Mesenchymal stem cell (in vitro differentiated cells and primary cell): ENCODE measurements around the gene STK38.
A peak's percentile ranks its signal among the peaks of the same experiment; 100 is the strongest.

Source experiments
- DNase-seq: peaks from one replicate; pipeline ENCODE4 v3.0.0-alpha.2; 2013
- H2AFZ ChIP-seq: one replicate; pipeline ENCODE4 v1.6.1; 2013; ENCODE audit warnings: low read depth, mild to moderate bottlenecking, control low read depth, inconsistent platforms, low read length, moderate library complexity
- H2AK5ac ChIP-seq: 2 replicates; pipeline ENCODE4 v1.6.1; 2013; ENCODE audit warnings: low read length, moderate library complexity, mild to moderate bottlenecking, inconsistent platforms; ENCODE audit not compliant: severe bottlenecking
- H2BK120ac ChIP-seq: one replicate; pipeline ENCODE4 v1.6.1; 2013; ENCODE audit warnings: low read depth, mild to moderate bottlenecking, inconsistent platforms, low read length, moderate library complexity
- H2BK12ac ChIP-seq, 2 experiments: one replicate each; pipeline ENCODE4 v1.6.1; 2013; ENCODE audit warnings: inconsistent platforms in 2 of 2, low read length in 2 of 2, mild to moderate bottlenecking in 2 of 2, moderate library complexity in 2 of 2, control low read depth in 1 of 2
- H2BK15ac ChIP-seq: one replicate; pipeline ENCODE4 v1.6.1; 2013; ENCODE audit warnings: mild to moderate bottlenecking, low read depth, inconsistent platforms; ENCODE audit not compliant: poor library complexity, severe bottlenecking
- H2BK5ac ChIP-seq: 2 replicates; pipeline ENCODE4 v1.6.1; 2013; ENCODE audit warnings: low read depth, mild to moderate bottlenecking, low read length, control low read depth, inconsistent platforms; ENCODE audit not compliant: poor library complexity, severe bottlenecking
- H3K14ac ChIP-seq, 2 experiments: one replicate each; pipeline ENCODE4 v1.6.1; 2013; ENCODE audit warnings: inconsistent platforms in 2 of 2, low read length in 2 of 2, control low read depth in 1 of 2, mild to moderate bottlenecking in 1 of 2, moderate library complexity in 1 of 2
- H3K18ac ChIP-seq, 2 experiments: one replicate each; pipeline ENCODE4 v1.6.1; 2013; ENCODE audit warnings: inconsistent platforms in 2 of 2, low read length in 2 of 2, control low read depth in 1 of 2, low read depth in 1 of 2, mild to moderate bottlenecking in 1 of 2
- H3K23ac ChIP-seq, 2 experiments: one replicate each; pipeline ENCODE4 v1.6.1; 2013; ENCODE audit warnings: inconsistent platforms in 2 of 2, low read length in 2 of 2, mild to moderate bottlenecking in 2 of 2, moderate library complexity in 2 of 2, control low read depth in 1 of 2
- H3K27ac ChIP-seq: 2 replicates; pipeline ENCODE4 v1.5.1; 2013; ENCODE audit warnings: mild to moderate bottlenecking, moderate library complexity, low read length, control low read depth, inconsistent platforms; ENCODE audit not compliant: poor library complexity, severe bottlenecking
- H3K27me3 ChIP-seq, 2 experiments: 2 replicates each; pipeline versions ENCODE4 v1.6.1 to v1.7.0; 2013; ENCODE audit warnings: low read length in 2 of 2, mild to moderate bottlenecking in 2 of 2, moderate library complexity in 2 of 2, control low read depth in 1 of 2, inconsistent platforms in 1 of 2; ENCODE audit not compliant: control insufficient read depth in 1 of 2, insufficient read depth in 1 of 2
- H3K36me3 ChIP-seq, 2 experiments: 2 replicates each; pipeline versions ENCODE4 v1.6.1 to v1.7.0; 2013; ENCODE audit warnings: low read length in 2 of 2, control low read depth in 1 of 2, inconsistent platforms in 1 of 2, low read depth in 1 of 2, mild to moderate bottlenecking in 1 of 2; ENCODE audit not compliant: insufficient read depth in 2 of 2, control insufficient read depth in 1 of 2
- H3K4ac ChIP-seq, 2 experiments: one replicate each; pipeline ENCODE4 v1.6.1; 2013; ENCODE audit warnings: inconsistent platforms in 2 of 2, low read length in 2 of 2, mild to moderate bottlenecking in 2 of 2, moderate library complexity in 2 of 2, control low read depth in 1 of 2, low read depth in 1 of 2
- H3K4me1 ChIP-seq: 2 replicates; pipeline ENCODE4 v1.6.1; 2013; ENCODE audit warnings: low read depth, low read length, control low read depth; ENCODE audit not compliant: control insufficient read depth, insufficient read depth
- H3K4me2 ChIP-seq: 2 replicates; pipeline ENCODE4 v1.6.1; 2013; ENCODE audit warnings: low read length, mild to moderate bottlenecking, inconsistent platforms; ENCODE audit not compliant: poor library complexity, severe bottlenecking
- H3K4me3 ChIP-seq, 2 experiments: 2 replicates each; pipeline versions ENCODE4 v1.5.1 to v1.7.0; 2013; ENCODE audit warnings: low read length in 2 of 2, mild to moderate bottlenecking in 2 of 2, control low read depth in 1 of 2, low read depth in 1 of 2; ENCODE audit not compliant: insufficient read depth in 1 of 2
- H3K79me1 ChIP-seq: replicated peaks from 2 replicates; pipeline ENCODE4 v1.6.1; 2013; ENCODE audit warnings: mild to moderate bottlenecking, control low read depth, low read length, inconsistent platforms; ENCODE audit not compliant: poor library complexity, severe bottlenecking
- H3K9ac ChIP-seq: 2 replicates; pipeline ENCODE4 v1.7.0; 2013; ENCODE audit warnings: mild to moderate bottlenecking, low read length, moderate library complexity
- H3K9me3 ChIP-seq: 2 replicates; pipeline ENCODE4 v1.7.0; 2013; ENCODE audit warnings: mild to moderate bottlenecking, low read length; ENCODE audit not compliant: control insufficient read depth
- H4K8ac ChIP-seq: one replicate; pipeline ENCODE4 v1.6.1; 2013; ENCODE audit warnings: inconsistent platforms, mild to moderate bottlenecking, low read length, moderate library complexity
- H4K91ac ChIP-seq: one replicate; pipeline ENCODE4 v1.6.1; 2013; ENCODE audit warnings: mild to moderate bottlenecking, low read length, inconsistent platforms
- WGBS: methylation state at CpG from one replicate; pipeline ENCODE4 v1.1.7; 2013; ENCODE audit warnings: mixed read lengths; 5-methylcytosine and 5-hydroxymethylcytosine counted together

The STK38 gene

GRCh38 chr6:36566418-36566905 lies 19.2 kb upstream of the STK38 start:
- H3K18ac ChIP-seq, result no peak overlapping the region
- no peak overlapping the region for H3K4me2 ChIP-seq
- H3K4ac ChIP-seq, result no peak overlapping the region
- H3K79me1 ChIP-seq, result no peaks in the 10 kb centered on the region
- H3K36me3 ChIP-seq, result no peaks in the 10 kb centered on the region
- H3K14ac ChIP-seq, result no peak overlapping the region
- no peak overlapping the region for H3K9ac ChIP-seq
- H3K23ac ChIP-seq, result no peak overlapping the region
- H2BK15ac ChIP-seq, result no peak overlapping the region
- 97% methylated on average over 7 of the region's 8 CpGs for WGBS
- H2AFZ ChIP-seq, result no peak overlapping the region
- peaks cover 0 to 6% of the 10 kb centered on the region in 2 experiments for H3K27me3 ChIP-seq
- H3K4me3 ChIP-seq, result no peak overlapping the region
- no peak overlapping the region for H2BK5ac ChIP-seq
- H2BK120ac ChIP-seq, result no peak overlapping the region
- no peaks in the 10 kb centered on the region for H3K4me1 ChIP-seq
- no peaks in the 10 kb centered on the region for H3K9me3 ChIP-seq
- no peak for DNase-seq
- H4K8ac ChIP-seq, result no peak overlapping the region
- H3K27ac ChIP-seq, result no peak overlapping the region
- H2BK12ac ChIP-seq, result no peak overlapping the region
- no peak overlapping the region for H2AK5ac ChIP-seq
- no peak overlapping the region for H4K91ac ChIP-seq

- H3K23ac ChIP-seq, result no peak overlapping the region
- H3K27me3 ChIP-seq, result peaks cover 0 to 6% of the 10 kb centered on the region in 2 experiments
- no peak overlapping the region for H2BK15ac ChIP-seq
- no peak overlapping the region for H3K4ac ChIP-seq
- H3K4me1 ChIP-seq, result no peaks in the 10 kb centered on the region
- H3K27ac ChIP-seq, result no peak overlapping the region
- no peak overlapping the region for H3K4me3 ChIP-seq
- H2AFZ ChIP-seq, result no peak overlapping the region
- H4K91ac ChIP-seq, result no peak overlapping the region
- no peak overlapping the region for H2AK5ac ChIP-seq
- no peaks in the 10 kb centered on the region for H3K9me3 ChIP-seq
- no peak overlapping the region for H3K9ac ChIP-seq
- no peak overlapping the region for H3K14ac ChIP-seq
- H2BK120ac ChIP-seq, result no peak overlapping the region
- no peak for DNase-seq
- H3K36me3 ChIP-seq, result no peaks in the 10 kb centered on the region
- H2BK5ac ChIP-seq, result no peak overlapping the region
- no peak overlapping the region for H3K18ac ChIP-seq
- H4K8ac ChIP-seq, result no peak overlapping the region
- H3K79me1 ChIP-seq, result no peaks in the 10 kb centered on the region
- H2BK12ac ChIP-seq, result no peak overlapping the region
- no peak overlapping the region for H3K4me2 ChIP-seq
- 100% methylated on average over 2 of the region's 4 CpGs for WGBS
These were observed 16.6 kb upstream of the STK38 start for GRCh38 chr6:36563928-36564284.

- H2AK5ac ChIP-seq, result no peak overlapping the region
- H3K36me3 ChIP-seq, result no peaks in the 10 kb centered on the region
- H3K4ac ChIP-seq, result no peak overlapping the region
- no peak overlapping the region for H3K18ac ChIP-seq
- no peaks in the 10 kb centered on the region for H3K79me1 ChIP-seq
- 51% methylated on average over 3 of the region's 3 CpGs for WGBS
- H3K14ac ChIP-seq, result no peak overlapping the region
- H3K4me2 ChIP-seq, result no peak overlapping the region
- H3K27ac ChIP-seq, result no peak overlapping the region
- H3K9me3 ChIP-seq, result no peaks in the 10 kb centered on the region
- no peak overlapping the region for H2BK15ac ChIP-seq
- no peak overlapping the region for H4K8ac ChIP-seq
- H2BK12ac ChIP-seq, result no peak overlapping the region
- no peak overlapping the region for H4K91ac ChIP-seq
- H3K23ac ChIP-seq, result no peak overlapping the region
- H2AFZ ChIP-seq, result no peak overlapping the region
- peaks cover 0 to 6% of the 10 kb centered on the region in 2 experiments for H3K27me3 ChIP-seq
- H2BK120ac ChIP-seq, result no peak overlapping the region
- no peak overlapping the region for H3K9ac ChIP-seq
- H3K4me1 ChIP-seq, result no peaks in the 10 kb centered on the region
- DNase-seq, result peak; percentile 45
- no peak overlapping the region for H2BK5ac ChIP-seq
- no peak overlapping the region for H3K4me3 ChIP-seq
These were observed 16.1 kb upstream of the STK38 start for GRCh38 chr6:36563237-36563927.

GRCh38 chr6:36560822-36561221 lies 13.5 kb upstream of the STK38 start:
- Histone ChIP-seq H2BK12ac (no peak overlapping the region), H2AK5ac (no peak overlapping the region), H3K4me2 (no peak overlapping the region), H3K27ac (no peak overlapping the region), H3K27me3 (peaks cover 0 to 6% of the 10 kb centered on the region in 2 experiments), H2BK5ac (no peak overlapping the region), H3K4me3 (no peak overlapping the region), H3K23ac (no peak overlapping the region), H3K4me1 (no peaks in the 10 kb centered on the region), H2AFZ (no peak overlapping the region), H3K36me3 (no peaks in the 10 kb centered on the region), H4K8ac (no peak overlapping the region), H4K91ac (no peak overlapping the region), H2BK15ac (no peak overlapping the region), H3K18ac (no peak overlapping the region), H3K79me1 (no peaks in the 10 kb centered on the region), H3K9ac (no peak overlapping the region), H3K9me3 (no peaks in the 10 kb centered on the region), H3K4ac (no peak overlapping the region), H2BK120ac (no peak overlapping the region), H3K14ac (no peak overlapping the region)
- DNase-seq, result no peak
- WGBS, result 94% methylated on average over 4 of the region's 4 CpGs
